ENCODE results near the gene PRAC1.

The PRAC1 gene

GRCh38 chr17:48692049-48692448 lies 30.3 kb downstream of the PRAC1 start:
- DNase-seq = no peak

GRCh38 chr17:48690655-48691054 lies 31.7 kb downstream of the PRAC1 start:
- no peak for DNase-seq

GRCh38 chr17:48681609-48682008 lies 40.7 kb downstream of the PRAC1 start:
- no peak for DNase-seq

DNA sequence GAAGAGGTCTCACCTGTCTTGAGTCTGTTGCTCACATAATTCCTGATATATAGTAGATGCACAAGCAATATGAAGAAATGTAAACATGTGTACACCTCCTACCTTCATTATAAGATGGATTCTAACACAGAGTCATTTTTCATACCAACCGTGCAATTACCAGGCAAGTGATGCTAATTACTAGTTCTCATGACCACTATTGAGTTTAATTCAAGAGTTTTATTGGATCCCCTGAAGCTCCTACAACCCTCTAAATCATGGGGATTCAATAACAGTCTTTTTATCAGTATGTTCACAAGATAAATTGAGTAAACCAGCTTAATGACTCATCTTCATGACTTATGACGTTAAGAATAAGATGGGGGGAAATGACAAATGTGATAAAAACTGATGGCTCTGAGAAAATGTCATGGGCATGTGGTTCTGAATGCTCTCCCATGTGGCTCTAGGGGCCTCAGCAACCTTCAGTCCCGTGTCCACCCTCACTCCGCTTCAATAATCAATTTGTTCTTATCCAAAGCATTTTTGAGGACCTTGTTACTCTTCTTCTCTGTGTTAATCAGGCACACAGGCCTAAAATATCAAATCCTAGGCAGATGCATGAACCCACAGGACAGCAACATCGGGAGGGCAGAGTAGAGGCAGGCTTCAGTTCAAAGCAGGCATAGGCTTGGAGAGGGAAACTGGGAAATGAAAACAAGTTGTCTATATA lies 42.8 kb downstream of the PRAC1 start:
- no peak for DNase-seq

DNA sequence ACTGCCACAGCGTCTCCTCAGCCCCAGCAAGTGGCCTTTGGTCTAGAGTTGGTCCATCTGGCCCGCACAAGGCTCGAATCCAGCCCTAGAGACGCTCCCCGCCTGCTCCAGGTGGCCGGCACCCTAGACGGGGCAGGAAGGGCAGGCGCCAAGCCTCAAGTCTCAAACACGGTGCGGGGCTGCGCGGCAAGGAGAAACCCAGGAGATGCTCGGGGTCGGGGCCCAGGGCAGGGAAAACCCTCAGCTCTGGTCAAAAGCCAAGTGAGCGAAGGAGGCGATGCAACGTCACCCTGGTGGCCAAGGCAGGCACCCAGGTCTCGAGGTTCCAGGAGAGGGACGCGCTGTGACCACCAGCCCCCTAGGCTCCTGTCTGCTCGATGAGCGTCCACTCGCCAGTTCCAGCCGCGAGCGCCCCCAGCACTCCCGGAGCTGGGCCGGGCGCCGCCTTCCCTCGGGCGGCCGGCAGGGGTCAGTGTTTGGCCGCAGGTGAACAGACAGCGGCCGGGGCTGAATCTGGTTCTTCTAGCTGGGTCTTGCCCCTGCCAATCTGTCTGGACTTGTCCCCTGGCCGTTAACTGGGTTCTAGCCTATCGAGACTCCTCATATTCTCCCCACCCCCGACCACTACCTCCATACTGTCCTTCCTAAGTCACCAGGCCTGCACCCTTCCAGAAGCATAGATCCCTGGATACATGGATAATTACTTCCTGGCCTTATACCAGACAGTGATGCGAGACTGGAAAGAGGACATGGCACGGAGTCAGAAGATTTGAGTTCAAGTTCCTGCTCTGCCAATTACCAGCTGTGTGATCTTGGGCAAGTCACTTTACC lies 44.0 kb downstream of the PRAC1 start:
- peak; percentile 71 for DNase-seq

DNA sequence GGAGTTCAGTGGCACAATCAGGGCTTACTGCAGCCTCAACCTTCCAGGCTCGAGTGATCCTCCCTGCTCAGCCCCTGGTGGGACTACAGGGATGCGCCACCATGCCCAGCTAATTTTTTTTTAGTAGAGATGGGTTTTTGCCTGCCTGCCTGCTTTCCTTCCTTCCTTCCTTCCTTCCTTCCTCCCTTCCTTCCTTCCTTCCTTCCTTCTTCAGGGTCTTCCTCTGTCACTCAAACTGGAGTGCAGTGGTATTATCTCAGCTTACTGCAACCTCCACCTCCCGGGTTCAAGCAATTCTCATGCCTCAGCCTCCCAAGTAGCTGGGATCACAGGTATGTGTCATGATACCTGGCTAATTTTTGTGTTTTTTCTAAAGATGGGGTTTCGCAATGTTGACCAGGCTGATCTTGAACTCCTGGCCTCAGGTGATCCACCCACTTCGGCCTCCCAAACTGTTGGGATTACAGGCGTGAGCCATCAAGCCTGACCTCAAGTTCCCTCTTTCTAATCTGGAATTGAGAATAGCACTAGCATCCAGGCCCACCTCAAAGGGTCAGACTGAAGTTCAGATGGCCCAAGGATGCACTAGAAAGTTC lies 45.3 kb downstream of the PRAC1 start:
- DNase-seq = no peak

GRCh38 chr17:48672340-48672739 lies 50.0 kb downstream of the PRAC1 start:
- DNase-seq = no peak

Measured in RPMI8226 (cell line).